CD14-positive monocyte (primary cell): ENCODE measurements around the gene WWC2. TPM values are rescaled to one million over a fixed set of nuclear protein-coding genes. Genes with fewer than 3 reads are reported as not detected.

Source experiments
- DNase-seq, 3 donors: peaks; one replicate each; pipeline ENCODE4 v3.0.0-alpha.2; 2011 to 2022
- H2AFZ ChIP-seq: 2 replicates; pipeline ENCODE4 v1.6.0; 2012; ENCODE audit warnings: mild to moderate bottlenecking, low read depth, low read length, inconsistent platforms; ENCODE audit not compliant: insufficient read depth, poor library complexity, severe bottlenecking
- H3K27ac ChIP-seq, 2 donors: 1 replicate in 1 of 2; 2 replicates in 1 of 2; pipeline ENCODE4 v1.5.1; 2012 to 2013; ENCODE audit warnings: low read length in 2 of 2, control low read depth in 1 of 2, inconsistent platforms in 1 of 2, low read depth in 1 of 2, mild to moderate bottlenecking in 1 of 2
- H3K27me3 ChIP-seq, 2 donors: one replicate each; pipeline versions ENCODE4 v1.6.0 to v1.6.1; 2011 to 2013; ENCODE audit warnings: low read length in 2 of 2; ENCODE audit not compliant: control insufficient read depth in 2 of 2, insufficient read depth in 2 of 2
- H3K36me3 ChIP-seq, 2 donors: replicated peaks in 1 of 2; 1 replicate in 1 of 2; 2 replicates in 1 of 2; pipeline versions ENCODE4 v1.5.1 to v1.6.1; 2012 to 2013; ENCODE audit warnings: low read length in 2 of 2, control low read depth in 1 of 2, inconsistent platforms in 1 of 2, mild to moderate bottlenecking in 1 of 2; ENCODE audit not compliant: insufficient read depth in 2 of 2, control insufficient read depth in 1 of 2
- H3K4me1 ChIP-seq, 2 donors: 1 replicate in 1 of 2; 2 replicates in 1 of 2; pipeline versions ENCODE4 v1.5.1 to v1.6.1; 2012 to 2013; ENCODE audit warnings: low read length in 2 of 2, control low read depth in 1 of 2, inconsistent platforms in 1 of 2, mild to moderate bottlenecking in 1 of 2, moderate library complexity in 1 of 2; ENCODE audit not compliant: insufficient read depth in 2 of 2, control insufficient read depth in 1 of 2
- H3K4me2 ChIP-seq: replicated peaks from 2 replicates; pipeline ENCODE3; 2012; ENCODE audit warnings: low read length, moderate library complexity, mild to moderate bottlenecking; ENCODE audit not compliant: poor library complexity, severe bottlenecking; ENCODE audit errors: extremely low read depth
- H3K4me3 ChIP-seq, 3 experiments: fragments of 200-600 bp in 1 of 3; sonication (generic) in 1 of 3; replicated peaks in 1 of 3; 1 replicate in 2 of 3; 2 replicates in 1 of 3; pipeline ENCODE4 v1.5.1; 2011 to 2013; ENCODE audit warnings: low read length in 3 of 3, mild to moderate bottlenecking in 3 of 3, control low read depth in 2 of 3, low read depth in 2 of 3, inconsistent platforms in 1 of 3, moderate library complexity in 1 of 3
- H3K79me2 ChIP-seq: 2 replicates; pipeline ENCODE4 v1.6.0; 2012; ENCODE audit warnings: mild to moderate bottlenecking, control low read depth, inconsistent platforms, low read length, moderate library complexity; ENCODE audit not compliant: insufficient read depth
- H3K9ac ChIP-seq: 2 replicates; pipeline ENCODE4 v1.6.0; 2017; ENCODE audit warnings: low read length, mild to moderate bottlenecking; ENCODE audit not compliant: insufficient read depth, poor library complexity, severe bottlenecking
- H3K9me3 ChIP-seq, 2 donors: replicated peaks in 1 of 2; 1 replicate in 1 of 2; 2 replicates in 1 of 2; pipeline versions ENCODE4 v1.5.1 to v1.6.1; 2012 to 2013; ENCODE audit warnings: low read length in 2 of 2, control low read depth in 1 of 2; ENCODE audit not compliant: control insufficient read depth in 1 of 2, insufficient read depth in 1 of 2
- H4K20me1 ChIP-seq: 2 replicates; pipeline ENCODE4 v1.6.0; 2012; ENCODE audit warnings: mild to moderate bottlenecking, low read length, control low read depth, moderate library complexity; ENCODE audit not compliant: insufficient read depth
- H3K27ac Mint-ChIP-seq, 7 donors: one replicate each; pipeline ENCODE4 v1.8.0; 2020; ENCODE audit warnings: mild to moderate bottlenecking in 7 of 7, mixed read lengths in 7 of 7, moderate library complexity in 6 of 7, inconsistent platforms in 2 of 7
- H3K27me3 Mint-ChIP-seq, 3 donors: one replicate each; pipeline ENCODE4 v1.8.0; 2021 to 2022; ENCODE audit warnings: low read depth in 3 of 3, mild to moderate bottlenecking in 3 of 3, mixed read lengths in 3 of 3, moderate library complexity in 3 of 3, inconsistent platforms in 1 of 3
- H3K36me3 Mint-ChIP-seq, 2 donors: one replicate each; pipeline ENCODE4 v1.8.0; 2020; ENCODE audit warnings: mixed read lengths in 2 of 2, inconsistent platforms in 1 of 2, mild to moderate bottlenecking in 1 of 2
- H3K4me1 Mint-ChIP-seq: one replicate; pipeline ENCODE4 v1.8.0; 2020; ENCODE audit warnings: mild to moderate bottlenecking, mixed read lengths
- H3K4me3 Mint-ChIP-seq, 2 donors: one replicate each; pipeline ENCODE4 v1.8.0; 2020; ENCODE audit warnings: mild to moderate bottlenecking in 2 of 2, mixed read lengths in 2 of 2, moderate library complexity in 1 of 2
- H3K9me3 Mint-ChIP-seq, 7 donors: one replicate each; pipeline ENCODE4 v1.8.0; 2020 to 2022; ENCODE audit warnings: mixed read lengths in 7 of 7, mild to moderate bottlenecking in 6 of 7, moderate library complexity in 6 of 7, inconsistent platforms in 2 of 7
- whole genome bisulfite sequencing: methylation state at CpG from one replicate; pipeline ENCODE4 v1.1.5; 2013; ENCODE audit warnings: missing lambda C conversion rate; ENCODE audit not compliant: insufficient coverage; 5-methylcytosine and 5-hydroxymethylcytosine counted together
- intact Hi-C, 2 donors: fragments of 100-400 bp; cut with micrococcal nuclease; formaldehyde crosslinking; loops; one replicate each; pipeline versions ENCODE4 v1.15.0 to v1.15.1; 2023
- polyA plus RNA-seq, 3 donors: library from polyadenylated mRNA; depleted of rRNA in 1 of 3; unstranded in 2 of 3; stranded (reverse) in 1 of 3; fragments of 300-500 nt in 2 of 3; fragments of >200 nt in 1 of 3; fragmentation: Illumina TruSeq in 2 of 3; gene quantifications; 1 replicate in 2 of 3; 2 replicates in 1 of 3; pipeline ENCODE4 v1.2.3, GENCODE V29; 2012 to 2021
- TF ChIP-seq, protein P1 (sequence below): fragments of 200-600 bp; IDR thresholded peaks from one replicate; pipeline ENCODE4 v1.8.0; 2022; ENCODE audit warnings: antibody characterized with exemption, mild to moderate bottlenecking

Gene WWC2
- polyA plus RNA-seq, 3 donors: 1.9 to 3.8 (median 2.9) TPM

DNA sequence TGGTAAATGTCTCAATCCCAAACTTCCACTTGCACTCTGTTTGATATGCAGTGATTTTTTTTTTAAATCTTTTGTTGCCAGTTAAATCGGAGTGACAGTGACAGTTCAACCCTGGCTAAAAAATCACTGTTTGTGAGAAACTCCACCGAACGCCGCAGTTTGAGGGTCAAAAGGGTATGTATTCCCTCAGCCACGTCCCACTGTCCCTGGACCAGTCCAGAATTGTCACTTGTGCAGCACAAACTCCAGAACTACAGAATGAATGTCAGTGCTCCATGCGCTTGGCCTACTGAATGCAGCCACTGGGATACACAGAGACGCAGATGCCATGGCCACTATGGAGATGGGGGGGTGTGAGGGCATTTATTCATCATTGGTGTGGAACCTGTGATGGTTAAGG lies 186.8 kb downstream of the WWC2 start:
- peaks cover 0 to 7% of the 10 kb centered on the region in 2 donors for H3K36me3 ChIP-seq
- Mint-ChIP-seq H3K4me1 (no peaks in the 10 kb centered on the region), H3K27me3 (no peaks in the 10 kb centered on the region), H3K4me3 (no peak overlapping the region), H3K36me3 (peaks cover 16 to 29% of the 10 kb centered on the region in 2 donors), H3K27ac (no peak overlapping the region), H3K9me3 (peaks cover 3 to 10% (median 6%) of the 10 kb centered on the region in 7 donors)
- H3K4me2 ChIP-seq: no peak overlapping the region
- intact Hi-C loops: no loop called here
- WGBS: 98% methylated on average over 7 of the region's 7 CpGs
- no peaks in the 10 kb centered on the region for H4K20me1 ChIP-seq
- TF ChIP-seq, protein P1, sequence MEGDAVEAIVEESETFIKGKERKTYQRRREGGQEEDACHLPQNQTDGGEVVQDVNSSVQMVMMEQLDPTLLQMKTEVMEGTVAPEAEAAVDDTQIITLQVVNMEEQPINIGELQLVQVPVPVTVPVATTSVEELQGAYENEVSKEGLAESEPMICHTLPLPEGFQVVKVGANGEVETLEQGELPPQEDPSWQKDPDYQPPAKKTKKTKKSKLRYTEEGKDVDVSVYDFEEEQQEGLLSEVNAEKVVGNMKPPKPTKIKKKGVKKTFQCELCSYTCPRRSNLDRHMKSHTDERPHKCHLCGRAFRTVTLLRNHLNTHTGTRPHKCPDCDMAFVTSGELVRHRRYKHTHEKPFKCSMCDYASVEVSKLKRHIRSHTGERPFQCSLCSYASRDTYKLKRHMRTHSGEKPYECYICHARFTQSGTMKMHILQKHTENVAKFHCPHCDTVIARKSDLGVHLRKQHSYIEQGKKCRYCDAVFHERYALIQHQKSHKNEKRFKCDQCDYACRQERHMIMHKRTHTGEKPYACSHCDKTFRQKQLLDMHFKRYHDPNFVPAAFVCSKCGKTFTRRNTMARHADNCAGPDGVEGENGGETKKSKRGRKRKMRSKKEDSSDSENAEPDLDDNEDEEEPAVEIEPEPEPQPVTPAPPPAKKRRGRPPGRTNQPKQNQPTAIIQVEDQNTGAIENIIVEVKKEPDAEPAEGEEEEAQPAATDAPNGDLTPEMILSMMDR: no peak
- H2AFZ ChIP-seq: no peak overlapping the region
- no peak overlapping the region for H3K27ac ChIP-seq
- H3K4me1 ChIP-seq: no peaks in the 10 kb centered on the region
- H3K79me2 ChIP-seq: no peaks in the 10 kb centered on the region
- H3K9ac ChIP-seq: no peak overlapping the region
- no peak for DNase-seq
- peaks cover 0 to 5% of the 10 kb centered on the region in 2 donors for H3K9me3 ChIP-seq
- no peaks in the 10 kb centered on the region for H3K27me3 ChIP-seq
- no peak overlapping the region for H3K4me3 ChIP-seq

DNA sequence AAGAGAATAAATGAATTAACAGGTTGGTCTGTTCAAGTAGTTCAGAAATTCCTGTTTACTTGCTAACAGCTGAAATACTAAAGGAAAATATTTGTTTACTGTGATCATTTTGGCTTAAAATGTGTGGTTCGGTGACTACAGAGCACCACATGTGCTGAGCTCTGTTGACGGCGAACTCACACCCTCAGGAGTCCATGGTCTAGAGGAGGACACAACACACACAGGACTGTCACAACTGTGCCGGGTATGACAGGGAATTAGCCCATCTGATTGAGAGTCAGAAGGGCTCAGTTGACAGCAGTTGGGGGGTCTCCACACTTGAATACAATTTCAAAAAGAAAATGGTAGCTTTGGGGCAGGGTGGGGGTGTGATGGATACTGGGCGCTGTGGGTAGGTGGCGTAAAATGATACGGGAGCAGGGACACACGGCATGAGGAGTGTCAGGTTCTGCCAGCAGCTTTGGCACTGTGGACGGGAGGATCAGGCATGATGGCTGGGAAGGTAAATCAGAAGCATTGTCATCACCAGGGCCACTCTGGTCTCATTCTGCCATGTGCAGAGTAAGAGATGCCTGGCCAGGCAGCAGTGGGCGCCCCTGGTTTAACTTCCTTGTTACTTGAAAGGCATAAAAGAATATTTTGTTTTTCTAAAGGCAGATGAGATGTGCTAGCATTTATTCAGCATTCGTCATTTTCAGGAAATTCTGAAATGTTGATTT lies 187.7 kb downstream of the WWC2 start:
- no peaks in the 10 kb centered on the region for H3K4me1 Mint-ChIP-seq
- TF ChIP-seq, protein P1: no peak
- H4K20me1 ChIP-seq: no peaks in the 10 kb centered on the region
- H3K27me3 Mint-ChIP-seq: no peaks in the 10 kb centered on the region
- H2AFZ ChIP-seq: no peak overlapping the region
- no peak overlapping the region for H3K27ac Mint-ChIP-seq
- peaks cover 0 to 5% of the 10 kb centered on the region in 2 donors for H3K9me3 ChIP-seq
- H3K4me1 ChIP-seq: no peaks in the 10 kb centered on the region
- WGBS: 94% methylated on average over 8 of the region's 11 CpGs
- no peak overlapping the region for H3K4me3 Mint-ChIP-seq
- H3K9me3 Mint-ChIP-seq: peaks cover 3 to 10% (median 6%) of the 10 kb centered on the region in 7 donors
- peaks cover 16 to 29% of the 10 kb centered on the region in 2 donors for H3K36me3 Mint-ChIP-seq
- H3K4me3 ChIP-seq: no peak overlapping the region
- H3K79me2 ChIP-seq: no peaks in the 10 kb centered on the region
- no peak overlapping the region for H3K27ac ChIP-seq
- H3K4me2 ChIP-seq: no peak overlapping the region
- H3K27me3 ChIP-seq: no peaks in the 10 kb centered on the region
- intact Hi-C loops: no loop called here
- H3K9ac ChIP-seq: no peak overlapping the region
- H3K36me3 ChIP-seq: peaks cover 0 to 7% of the 10 kb centered on the region in 2 donors
- no peak for DNase-seq
